Measurements from ENCODE around the gene EVI5L. TPM values are rescaled to one million over a fixed set of nuclear protein-coding genes. Genes with fewer than 3 reads are reported as not detected.
"Not testable (repeated sequence)": the region's sequence is repeated elsewhere in the genome, so short reads cannot be mapped to it uniquely, and the experiment has no call there.

EVI5L gene
- total and polyA plus RNA-seq, 4 experiments from 2014 or later = 1.1 to 14.1 (median 7.4) TPM

GRCh38 chr19:7855426-7856108 lies 25.5 kb downstream of the EVI5L start:
- no peaks in the 10 kb centered on the region for H3K36me3 Mint-ChIP-seq
- H3K4me3 Mint-ChIP-seq = no peak overlapping the region
- CTCF ChIA-PET (ENCODE audit: partially characterized antibody) = interaction anchor here (3.2 kb wide), 1 partner anchor 88 kb away, joined by 12 read pairs; the partner anchor contains the start of gene TIMM44
- H3K27ac Mint-ChIP-seq = no peak overlapping the region
- no peaks in the 10 kb centered on the region for H3K27me3 Mint-ChIP-seq
- Histone ChIP-seq H3K4me3 (ENCODE audit: low read length in 2 of 2) (no peak overlapping the region), H3K27ac (ENCODE audit: low read depth, low read length) (no peak overlapping the region), H3K9me3 (ENCODE audit: control insufficient read depth in 1 of 2, low read length in 2 of 2) (no peaks in the 10 kb centered on the region), H3K4me1 (ENCODE audit: insufficient read depth, low read length) (peaks cover 8% of the 10 kb centered on the region), H3K36me3 (ENCODE audit: insufficient read depth, low read length) (no peaks in the 10 kb centered on the region), H3K27me3 (ENCODE audit: insufficient read depth, low read length) (no peaks in the 10 kb centered on the region)
- DNase-seq = no peak
- peaks cover 3 to 10% (median 6%) of the 10 kb centered on the region in 4 donors for H3K4me1 Mint-ChIP-seq
- H3K9me3 Mint-ChIP-seq = no peaks in the 10 kb centered on the region
- POLR2A ChIA-PET (ENCODE audit: partially characterized antibody) = no interaction called here
- intact Hi-C loops (cut with micrococcal nuclease) = no loop called here

GRCh38 chr19:7856109-7856591 lies 26.1 kb downstream of the EVI5L start:
- intact Hi-C loops (cut with micrococcal nuclease) = no loop called here
- CTCF ChIA-PET (ENCODE audit: partially characterized antibody) = no interaction called here
- peaks cover 3 to 13% (median 6%) of the 10 kb centered on the region in 4 donors for H3K4me1 Mint-ChIP-seq
- H3K4me1 ChIP-seq (ENCODE audit: insufficient read depth, low read length) = peaks cover 10% of the 10 kb centered on the region
- no peaks in the 10 kb centered on the region for H3K9me3 Mint-ChIP-seq
- POLR2A ChIA-PET (ENCODE audit: partially characterized antibody) = no interaction called here
- no peak for DNase-seq
- no peak overlapping the region for H3K27ac Mint-ChIP-seq
- no peak overlapping the region for H3K4me3 ChIP-seq (ENCODE audit: low read length in 2 of 2)
- no peaks in the 10 kb centered on the region for H3K36me3 ChIP-seq (ENCODE audit: insufficient read depth, low read length)
- no peaks in the 10 kb centered on the region for H3K27me3 Mint-ChIP-seq
- H3K36me3 Mint-ChIP-seq = no peaks in the 10 kb centered on the region
- H3K27me3 ChIP-seq (ENCODE audit: insufficient read depth, low read length) = peaks cover 4% of the 10 kb centered on the region
- H3K27ac ChIP-seq (ENCODE audit: low read depth, low read length) = no peak overlapping the region
- H3K9me3 ChIP-seq (ENCODE audit: control insufficient read depth in 1 of 2, low read length in 2 of 2) = no peaks in the 10 kb centered on the region
- H3K4me3 Mint-ChIP-seq = no peak overlapping the region

DNA sequence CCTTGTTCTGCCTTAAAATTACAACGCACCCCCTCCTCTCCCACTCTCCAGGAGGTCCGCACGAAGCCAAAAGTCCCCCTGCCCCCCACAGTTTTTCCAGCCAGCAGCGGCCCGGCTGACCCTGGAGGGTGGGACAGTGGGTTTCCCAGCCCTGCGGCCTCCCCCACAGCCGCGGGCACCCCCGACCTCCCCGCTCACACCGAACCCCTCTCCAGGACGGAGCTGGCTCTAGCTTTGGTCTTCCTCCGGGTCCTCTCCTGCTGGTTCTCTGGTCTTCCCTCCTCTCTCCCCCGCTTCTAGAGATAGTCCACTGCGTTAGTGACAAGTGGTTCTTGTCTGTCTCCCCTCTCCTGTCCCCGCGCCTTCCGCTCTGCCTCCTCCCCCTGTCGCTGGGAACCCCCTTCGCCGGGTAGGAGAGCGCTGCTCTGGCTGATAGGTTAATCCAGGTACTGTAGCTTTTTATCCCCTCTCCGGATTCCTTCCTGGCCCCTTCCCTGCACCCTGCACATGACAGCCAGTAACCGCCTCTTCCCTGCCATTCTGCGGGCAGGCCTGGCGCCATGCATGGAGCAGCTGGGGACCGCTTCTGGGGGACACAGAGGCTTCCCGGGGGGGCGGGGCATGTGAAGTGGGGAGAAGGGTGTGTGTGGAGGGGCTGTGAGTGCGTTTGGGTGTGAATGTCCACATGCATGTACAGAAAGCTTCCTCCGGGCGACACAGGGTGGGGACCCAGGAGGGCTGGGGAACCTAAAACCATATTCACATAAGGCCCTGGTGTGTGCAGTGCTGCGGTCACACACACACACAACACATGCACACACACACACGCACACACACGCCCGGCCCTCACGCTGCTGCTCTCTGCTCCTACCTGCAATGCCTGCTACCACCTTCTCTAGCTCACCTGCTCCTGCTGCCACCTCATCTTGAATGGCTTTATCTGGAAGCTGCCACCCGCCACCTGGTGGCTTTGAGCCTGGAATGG lies 27.0 kb downstream of the EVI5L start:
- Histone ChIP-seq H3K36me3 (ENCODE audit: insufficient read depth, low read length) (no peaks in the 10 kb centered on the region), H3K4me1 (ENCODE audit: insufficient read depth, low read length) (peaks cover 18% of the 10 kb centered on the region), H3K4me3 (ENCODE audit: low read length in 2 of 2) (no peak overlapping the region), H3K27me3 (ENCODE audit: insufficient read depth, low read length) (peaks cover 7% of the 10 kb centered on the region), H3K27ac (ENCODE audit: low read depth, low read length) (no peak overlapping the region), H3K9me3 (ENCODE audit: control insufficient read depth in 1 of 2, low read length in 2 of 2) (no peaks in the 10 kb centered on the region)
- H3K27ac Mint-ChIP-seq = no peak overlapping the region
- no peaks in the 10 kb centered on the region for H3K27me3 Mint-ChIP-seq
- ChIA-PET POLR2A (ENCODE audit: partially characterized antibody) (interaction anchor here (1.0 kb wide), 1 partner anchor 13 kb away, joined by 3 read pairs; no protein-coding TSS in a partner anchor), CTCF (ENCODE audit: partially characterized antibody) (interaction anchor here (1.1 to 2.6 kb wide), 2 partner anchors 12 to 146 kb away, joined by 4 to 15 read pairs; no protein-coding TSS in a partner anchor)
- DNase-seq = no peak
- no peaks in the 10 kb centered on the region for H3K9me3 Mint-ChIP-seq
- H3K36me3 Mint-ChIP-seq = no peaks in the 10 kb centered on the region
- intact Hi-C loops (cut with micrococcal nuclease) = no loop called here
- peaks cover 3 to 18% (median 6%) of the 10 kb centered on the region in 4 donors for H3K4me1 Mint-ChIP-seq
- no peak overlapping the region for H3K4me3 Mint-ChIP-seq

DNA sequence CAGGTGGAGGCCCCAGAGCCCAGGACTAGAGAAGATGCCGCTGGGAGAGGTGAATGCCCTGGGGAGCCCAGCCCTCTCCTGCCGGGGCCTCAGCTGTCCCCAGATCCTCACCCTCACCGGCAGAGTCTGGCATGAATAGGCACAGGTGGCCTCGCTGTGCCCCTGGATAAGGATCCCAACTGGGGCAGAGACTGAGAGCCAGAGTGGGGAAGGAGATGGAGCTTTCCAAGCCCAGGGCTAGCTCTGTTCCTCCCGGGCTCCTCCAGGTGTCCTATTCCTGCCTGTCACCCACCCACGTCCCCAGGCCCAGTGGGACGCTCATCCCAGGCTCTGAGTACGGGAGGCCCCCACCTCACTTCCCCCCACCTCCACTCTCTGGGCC lies 27.7 kb downstream of the EVI5L start:
- Mint-ChIP-seq H3K4me3 (no peak overlapping the region), H3K9me3 (no peaks in the 10 kb centered on the region), H3K36me3 (no peaks in the 10 kb centered on the region), H3K4me1 (peaks cover 3 to 17% (median 6%) of the 10 kb centered on the region in 4 donors), H3K27ac (no peak overlapping the region), H3K27me3 (no peaks in the 10 kb centered on the region)
- H3K36me3 ChIP-seq (ENCODE audit: insufficient read depth, low read length) = no peaks in the 10 kb centered on the region
- no peak for DNase-seq
- H3K27me3 ChIP-seq (ENCODE audit: insufficient read depth, low read length) = peaks cover 7% of the 10 kb centered on the region
- no peak overlapping the region for H3K27ac ChIP-seq (ENCODE audit: low read depth, low read length)
- no peaks in the 10 kb centered on the region for H3K9me3 ChIP-seq (ENCODE audit: control insufficient read depth in 1 of 2, low read length in 2 of 2)
- peaks cover 22% of the 10 kb centered on the region for H3K4me1 ChIP-seq (ENCODE audit: insufficient read depth, low read length)
- H3K4me3 ChIP-seq (ENCODE audit: low read length in 2 of 2) = no peak overlapping the region
- CTCF ChIA-PET (ENCODE audit: partially characterized antibody) = interaction anchor here (1.1 to 2.6 kb wide), 3 partner anchors 11 to 145 kb away, joined by 3 to 15 read pairs (median 4); partner anchors contain the start of gene MAP2K7
- intact Hi-C loops (cut with micrococcal nuclease) = no loop called here
- POLR2A ChIA-PET (ENCODE audit: partially characterized antibody) = interaction anchor here (1.0 kb wide), 1 partner anchor 12 kb away, joined by 3 read pairs; no protein-coding TSS in a partner anchor

GRCh38 chr19:7858109-7858770 lies 28.2 kb downstream of the EVI5L start:
- H3K4me3 Mint-ChIP-seq = no peak overlapping the region
- Histone ChIP-seq H3K27me3 (ENCODE audit: insufficient read depth, low read length) (peaks cover 7% of the 10 kb centered on the region), H3K9me3 (ENCODE audit: control insufficient read depth in 1 of 2, low read length in 2 of 2) (no peaks in the 10 kb centered on the region), H3K27ac (ENCODE audit: low read depth, low read length) (no peak overlapping the region), H3K36me3 (ENCODE audit: insufficient read depth, low read length) (no peaks in the 10 kb centered on the region), H3K4me1 (ENCODE audit: insufficient read depth, low read length) (peaks cover 17% of the 10 kb centered on the region), H3K4me3 (ENCODE audit: low read length in 2 of 2) (no peak overlapping the region)
- ChIA-PET CTCF (ENCODE audit: partially characterized antibody) (interaction anchor here (1.1 to 2.6 kb wide), 4 partner anchors 9 to 145 kb away, joined by 3 to 15 read pairs (median 4); partner anchors contain the start of gene MAP2K7), POLR2A (ENCODE audit: partially characterized antibody) (interaction anchor here (0.6 kb wide), 1 partner anchor 11 kb away, joined by 4 read pairs; no protein-coding TSS in a partner anchor)
- no peaks in the 10 kb centered on the region for H3K9me3 Mint-ChIP-seq
- H3K4me1 Mint-ChIP-seq = peaks cover 0 to 12% (median 2%) of the 10 kb centered on the region in 4 donors
- intact Hi-C loops (cut with micrococcal nuclease) = no loop called here
- no peaks in the 10 kb centered on the region for H3K36me3 Mint-ChIP-seq
- H3K27ac Mint-ChIP-seq = no peak overlapping the region
- H3K27me3 Mint-ChIP-seq = no peaks in the 10 kb centered on the region
- DNase-seq = no peak

- ChIA-PET POLR2A (ENCODE audit: partially characterized antibody) (interaction anchor here (0.6 kb wide), 1 partner anchor 10 kb away, joined by 4 read pairs; no protein-coding TSS in a partner anchor), CTCF (ENCODE audit: partially characterized antibody) (interaction anchor here (1.0 to 2.6 kb wide), 3 partner anchors 10 to 143 kb away, joined by 3 to 15 read pairs (median 3); no protein-coding TSS in a partner anchor)
- DNase-seq; H3K4me3 ChIP-seq (ENCODE audit: low read length in 2 of 2); H3K27ac ChIP-seq (ENCODE audit: low read depth, low read length); H3K36me3 Mint-ChIP-seq; intact Hi-C loops (cut with micrococcal nuclease); H3K27ac Mint-ChIP-seq; H3K4me3 Mint-ChIP-seq; H3K4me1 Mint-ChIP-seq; H3K36me3 ChIP-seq (ENCODE audit: insufficient read depth, low read length); H3K9me3 ChIP-seq (ENCODE audit: control insufficient read depth in 1 of 2, low read length in 2 of 2); H3K27me3 ChIP-seq (ENCODE audit: insufficient read depth, low read length); H3K27me3 Mint-ChIP-seq; H3K9me3 Mint-ChIP-seq: not testable (repeated sequence)
- H3K4me1 ChIP-seq (ENCODE audit: insufficient read depth, low read length) = peaks cover 14% of the 10 kb centered on the region
Observed at GRCh38 chr19:7859087-7859486, 29.1 kb downstream of the EVI5L start.
